ENCODE data around the gene FOXQ1.

GRCh38 chr6:1266686-1267056, 45.2 kb upstream of the FOXQ1 start:
- no peak for TF ChIP-seq EZH2 (IDR thresholded peaks at IDR 0.05; ENCODE audit: borderline replicate concordance, low read depth, low read length, severe bottlenecking)
- TF ChIP-seq CTCF (IDR thresholded peaks at IDR 0.05; ENCODE audit: borderline replicate concordance, extremely low read depth, low read length, poor library complexity, severe bottlenecking) = no peak

All from DND-41 (cell line).